ENCODE data around the gene ZNF423.

The ZNF423 gene

GRCh38 chr16:49504023-49504364, 351.9 kb downstream of the ZNF423 start:
- no peak overlapping the region for H2AFZ ChIP-seq (ENCODE audit: low read length)
- no peak overlapping the region for H3K4me3 ChIP-seq (ENCODE audit: low read length)
- H4K20me1 ChIP-seq (ENCODE audit: insufficient read depth, low read length), result no peaks in the 10 kb centered on the region
- no peak overlapping the region for H3K4me2 ChIP-seq (ENCODE audit: low read depth, low read length)
- H3K9me2 ChIP-seq (replicated peaks; ENCODE audit: insufficient read depth, low read length), result no peaks in the 10 kb centered on the region
- H3K27me3 ChIP-seq (replicated peaks; ENCODE audit: insufficient read depth, low read length), result no peaks in the 10 kb centered on the region
- TF ChIP-seq EZH2phosphoT487 (IDR thresholded peaks at IDR 0.05; ENCODE audit: low read length), result no peak
- H3K79me2 ChIP-seq (ENCODE audit: low read length), result no peaks in the 10 kb centered on the region
- H3F3A ChIP-seq (ENCODE audit: insufficient read depth, low read length), result no peaks in the 10 kb centered on the region
- H3K36me3 ChIP-seq (replicated peaks; ENCODE audit: insufficient read depth, low read length), result no peaks in the 10 kb centered on the region
- no peaks in the 10 kb centered on the region for H3K4me1 ChIP-seq (ENCODE audit: low read length)
- no peak overlapping the region for H3K9ac ChIP-seq (ENCODE audit: low read length)
- H3K9me3 ChIP-seq (replicated peaks; ENCODE audit: insufficient read depth, low read length), result no peaks in the 10 kb centered on the region
- H3K27ac ChIP-seq (ENCODE audit: low read length), result no peak overlapping the region
- no peak for DNase-seq

- H3K9ac ChIP-seq (ENCODE audit: low read length), result no peak overlapping the region
- H3K4me1 ChIP-seq (ENCODE audit: low read length), result no peaks in the 10 kb centered on the region
- no peak for DNase-seq
- H3K4me2 ChIP-seq (ENCODE audit: low read depth, low read length), result no peak overlapping the region
- H3K27me3 ChIP-seq (replicated peaks; ENCODE audit: insufficient read depth, low read length), result no peaks in the 10 kb centered on the region
- H2AFZ ChIP-seq (ENCODE audit: low read length), result no peak overlapping the region
- H3K9me2 ChIP-seq (replicated peaks; ENCODE audit: insufficient read depth, low read length), result no peaks in the 10 kb centered on the region
- H4K20me1 ChIP-seq (ENCODE audit: insufficient read depth, low read length), result no peaks in the 10 kb centered on the region
- no peaks in the 10 kb centered on the region for H3K36me3 ChIP-seq (replicated peaks; ENCODE audit: insufficient read depth, low read length)
- TF ChIP-seq EZH2phosphoT487 (IDR thresholded peaks at IDR 0.05; ENCODE audit: low read length) (no peak), EZH2 (optimal IDR thresholded peaks at IDR 0.05; ENCODE audit: low read depth, low read length) (no peak), CTCF (IDR thresholded peaks at IDR 0.05; ENCODE audit: low read length) (no peak)
- H3K4me3 ChIP-seq (ENCODE audit: low read length), result no peak overlapping the region
- H3K9me3 ChIP-seq (replicated peaks; ENCODE audit: insufficient read depth, low read length), result no peaks in the 10 kb centered on the region
- H3F3A ChIP-seq (ENCODE audit: insufficient read depth, low read length), result no peaks in the 10 kb centered on the region
- H3K79me2 ChIP-seq (ENCODE audit: low read length), result no peaks in the 10 kb centered on the region
- H3K27ac ChIP-seq (ENCODE audit: low read length), result no peak overlapping the region
Observed at GRCh38 chr16:49503256-49504022, 352.5 kb downstream of the ZNF423 start.

- TF ChIP-seq EZH2 (optimal IDR thresholded peaks at IDR 0.05; ENCODE audit: low read depth, low read length) (no peak), EZH2phosphoT487 (IDR thresholded peaks at IDR 0.05; ENCODE audit: low read length) (no peak), CTCF (IDR thresholded peaks at IDR 0.05; ENCODE audit: low read length) (no peak)
- no peaks in the 10 kb centered on the region for H3K9me2 ChIP-seq (replicated peaks; ENCODE audit: insufficient read depth, low read length)
- DNase-seq, result no peak
- H3K27ac ChIP-seq (ENCODE audit: low read length), result no peak overlapping the region
- no peak overlapping the region for H3K4me3 ChIP-seq (ENCODE audit: low read length)
- H3K4me2 ChIP-seq (ENCODE audit: low read depth, low read length), result no peak overlapping the region
- H3F3A ChIP-seq (ENCODE audit: insufficient read depth, low read length), result no peaks in the 10 kb centered on the region
- no peaks in the 10 kb centered on the region for H4K20me1 ChIP-seq (ENCODE audit: insufficient read depth, low read length)
- no peaks in the 10 kb centered on the region for H3K27me3 ChIP-seq (replicated peaks; ENCODE audit: insufficient read depth, low read length)
- no peaks in the 10 kb centered on the region for H3K36me3 ChIP-seq (replicated peaks; ENCODE audit: insufficient read depth, low read length)
- H3K9me3 ChIP-seq (replicated peaks; ENCODE audit: insufficient read depth, low read length), result no peaks in the 10 kb centered on the region
- no peaks in the 10 kb centered on the region for H3K79me2 ChIP-seq (ENCODE audit: low read length)
- H3K9ac ChIP-seq (ENCODE audit: low read length), result no peak overlapping the region
- no peaks in the 10 kb centered on the region for H3K4me1 ChIP-seq (ENCODE audit: low read length)
- H2AFZ ChIP-seq (ENCODE audit: low read length), result no peak overlapping the region
Observed at GRCh38 chr16:49502136-49502881, 353.6 kb downstream of the ZNF423 start.

All from MM.1S (cell line).